ENCODE data around the gene UCP3.

The UCP3 gene

DNA sequence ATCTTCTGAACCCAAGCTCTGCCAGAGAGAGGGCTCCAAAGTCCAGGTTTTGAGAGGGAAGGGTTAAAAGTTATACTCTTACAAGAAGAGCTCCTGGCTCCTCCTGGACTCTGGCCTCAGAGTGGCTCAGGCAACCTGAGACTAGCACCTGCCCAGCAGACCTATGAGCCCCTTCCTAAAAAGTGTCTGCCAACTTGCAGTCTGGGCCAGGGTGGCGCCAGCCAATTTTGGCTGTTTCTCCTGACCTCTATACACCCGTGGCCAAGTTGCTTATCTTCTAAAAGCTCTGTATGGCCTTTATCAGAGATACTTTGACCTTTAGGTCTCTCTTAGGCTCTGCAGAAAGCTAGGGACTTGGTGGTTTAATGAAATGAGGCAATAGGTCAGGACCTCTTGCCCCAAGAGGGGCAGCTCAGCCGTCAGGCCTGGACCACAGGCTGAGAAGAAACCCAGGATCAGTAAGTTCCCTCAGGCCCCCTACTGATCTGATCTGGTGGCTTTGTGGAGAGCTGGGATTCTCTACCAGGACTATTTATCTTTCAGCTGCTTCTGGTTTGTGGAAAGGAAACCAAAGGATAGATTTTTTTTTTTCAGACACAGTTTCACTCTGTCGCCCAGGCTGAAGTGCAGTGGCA, 10.3 kb upstream of the UCP3 start:
- in situ Hi-C loops (cut with HindIII; ENCODE audit: low sequenced_read_pairs), result no loop called here

DNA sequence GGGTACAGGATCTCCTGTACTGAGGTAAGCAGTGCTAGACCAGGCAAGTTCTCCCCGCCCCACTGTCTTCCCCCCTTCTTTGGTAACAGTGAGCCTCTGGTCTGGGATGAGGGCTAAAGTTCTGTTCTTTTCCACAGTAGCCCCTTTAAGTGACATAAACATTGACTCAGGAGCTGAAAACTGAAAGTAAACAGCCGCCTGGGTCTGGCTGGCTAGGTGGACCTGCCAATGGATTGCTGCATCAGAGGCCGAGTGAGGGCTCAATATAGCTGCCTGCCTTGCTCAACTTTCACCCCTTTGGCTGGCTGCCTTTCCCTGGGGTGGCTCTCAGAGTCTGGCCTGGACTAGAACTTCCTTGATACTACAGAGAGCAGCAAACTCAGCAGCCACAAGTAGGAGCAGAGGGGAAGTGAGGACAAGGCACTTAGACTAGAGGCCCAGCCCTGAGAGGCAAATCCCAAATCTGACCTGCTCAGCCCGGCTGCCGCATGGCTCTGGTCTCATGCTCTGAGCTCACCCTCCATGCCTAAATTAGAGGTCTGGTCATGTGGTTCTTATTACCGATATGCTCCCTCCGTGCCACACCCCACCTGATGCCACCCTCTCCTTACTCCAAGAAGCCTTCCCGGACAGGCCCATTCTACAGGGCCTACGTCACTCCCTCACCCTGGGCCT, 9.6 kb upstream of the UCP3 start:
- in situ Hi-C loops (cut with HindIII; ENCODE audit: low sequenced_read_pairs), result no loop called here

DNA sequence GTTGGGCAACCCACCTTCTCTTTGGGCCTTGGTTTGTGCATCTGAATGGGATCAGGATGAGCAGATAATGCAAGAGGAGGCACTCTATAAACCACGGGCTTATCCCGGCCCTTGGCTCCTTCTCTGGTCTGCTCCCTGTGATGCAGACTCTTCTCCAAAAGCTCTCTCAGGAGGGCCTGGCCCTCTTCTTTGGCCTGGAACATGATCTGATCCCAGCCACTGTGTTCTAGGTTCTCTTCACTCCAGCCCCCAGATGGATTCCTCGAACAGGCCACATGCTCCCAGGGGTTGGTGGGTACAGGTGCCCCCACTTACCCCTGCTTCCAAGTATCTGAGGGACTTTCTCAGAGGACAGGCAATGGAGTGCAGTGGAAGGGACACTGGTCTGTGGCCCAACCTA, 8.7 kb upstream of the UCP3 start:
- in situ Hi-C loops (cut with HindIII; ENCODE audit: low sequenced_read_pairs), result no loop called here

DNA sequence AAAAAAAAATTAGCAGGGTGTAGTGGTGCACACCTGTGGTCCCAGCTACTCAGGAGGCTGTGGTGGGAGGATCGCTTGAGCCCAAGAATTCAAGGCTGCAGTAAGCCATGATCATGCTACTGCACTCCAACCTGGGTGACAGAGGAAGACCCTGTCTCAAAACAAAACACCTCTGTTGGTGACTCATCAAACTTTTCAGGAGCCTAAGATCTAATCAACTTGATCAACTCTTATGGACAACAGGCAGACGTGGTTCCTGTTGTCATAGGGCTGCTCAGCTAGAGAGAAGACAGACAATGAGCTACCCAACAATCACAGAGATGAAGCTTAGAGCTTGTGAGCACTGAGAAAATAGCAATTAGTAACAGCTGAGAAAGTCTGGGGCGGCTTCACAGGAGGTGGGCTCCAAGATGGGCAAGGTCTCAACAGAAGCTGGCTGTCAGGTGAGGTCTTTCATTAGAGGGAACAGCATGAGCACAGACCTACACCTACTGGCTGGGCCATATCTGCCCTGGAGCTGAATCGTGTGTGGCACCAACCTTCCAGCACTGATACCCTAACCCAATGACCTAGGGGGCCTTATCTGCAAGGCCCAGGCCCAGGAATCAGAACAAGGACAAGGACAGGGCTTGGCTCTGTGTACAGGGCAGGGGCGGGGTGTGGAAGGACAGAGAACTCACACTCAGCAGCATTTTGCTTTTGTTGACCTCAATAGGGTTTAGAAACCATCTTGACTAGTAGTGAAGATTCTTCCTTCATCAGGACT, 7.2 kb upstream of the UCP3 start:
- in situ Hi-C loops (cut with HindIII; ENCODE audit: low sequenced_read_pairs), result no loop called here

DNA sequence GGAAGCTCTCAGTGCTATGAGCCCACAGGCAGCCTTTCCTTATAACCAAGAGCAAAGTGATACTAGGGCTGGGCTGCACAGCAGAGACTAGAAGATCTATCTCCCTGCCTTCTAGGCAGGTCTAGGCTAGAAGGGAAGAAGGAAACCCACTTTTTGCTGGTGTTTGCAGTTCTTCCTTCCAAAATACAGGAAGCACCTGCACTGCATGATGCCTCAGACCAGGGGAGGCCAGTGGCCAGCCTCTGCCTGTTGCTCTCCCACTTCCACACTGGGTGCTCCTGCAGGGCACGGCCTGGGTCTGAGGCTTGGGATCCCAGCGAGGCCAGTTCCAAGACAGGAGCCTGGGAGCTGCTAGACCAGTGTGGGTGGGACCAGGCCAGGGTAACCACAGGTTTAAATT, 6.0 kb upstream of the UCP3 start:
- in situ Hi-C loops (cut with HindIII; ENCODE audit: low sequenced_read_pairs), result no loop called here

DNA sequence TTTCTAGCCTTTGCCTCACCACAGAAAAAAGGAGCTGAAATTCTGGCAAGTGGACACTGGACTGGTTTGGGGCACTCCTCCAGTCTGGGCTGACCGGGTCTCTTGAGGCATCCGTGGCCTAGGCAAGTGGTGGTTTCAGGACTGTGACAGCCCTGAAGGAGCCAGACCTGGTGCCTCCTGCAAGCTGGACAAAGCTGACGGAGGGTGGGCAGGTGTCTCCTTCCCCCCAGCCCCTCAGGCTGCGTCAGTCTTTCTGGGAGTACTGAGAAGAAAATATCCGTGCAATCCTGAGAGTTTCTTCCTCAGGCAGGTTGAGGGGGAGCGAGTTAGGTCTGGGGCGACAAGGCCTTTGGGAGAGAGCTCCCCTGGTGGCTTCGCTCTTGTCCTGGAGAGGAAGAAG, 4.3 kb upstream of the UCP3 start:
- in situ Hi-C loops (cut with HindIII; ENCODE audit: low sequenced_read_pairs), result no loop called here

DNA sequence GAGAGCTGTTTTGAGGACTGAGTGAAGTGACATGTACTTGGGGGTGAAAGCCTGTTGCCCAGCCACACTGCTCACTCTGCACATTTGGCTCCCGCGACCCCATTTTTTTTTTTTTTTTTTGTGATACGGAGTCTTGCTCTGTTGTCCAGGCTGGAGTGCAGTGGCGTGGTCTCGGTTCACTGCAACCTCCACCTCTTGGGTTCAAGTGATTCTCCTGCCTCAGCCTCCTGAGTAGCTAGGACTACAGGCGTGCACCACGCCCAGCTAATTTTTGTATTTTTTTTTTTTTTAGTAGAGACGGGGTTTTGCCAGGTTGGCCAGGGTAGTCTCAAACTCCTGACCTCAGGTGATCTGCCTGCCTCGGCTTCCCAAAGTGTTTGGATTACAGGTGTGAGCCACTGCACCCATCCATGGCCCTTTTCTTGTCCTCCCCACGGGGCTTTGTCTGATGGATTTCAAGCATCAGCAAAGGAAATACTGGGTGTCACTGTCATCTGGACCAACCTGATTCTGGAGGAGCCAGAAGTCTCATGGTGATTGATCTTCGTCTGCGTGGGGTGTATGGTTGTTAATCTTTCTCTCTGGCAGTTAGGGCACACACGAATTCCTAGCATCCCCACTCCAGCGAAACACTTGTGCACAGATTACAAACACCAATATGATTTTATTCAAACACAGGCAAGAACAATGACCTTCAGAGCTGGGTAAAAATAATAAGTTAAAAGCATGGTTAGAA, 3.4 kb upstream of the UCP3 start:
- in situ Hi-C loops (cut with HindIII; ENCODE audit: low sequenced_read_pairs), result no loop called here

DNA sequence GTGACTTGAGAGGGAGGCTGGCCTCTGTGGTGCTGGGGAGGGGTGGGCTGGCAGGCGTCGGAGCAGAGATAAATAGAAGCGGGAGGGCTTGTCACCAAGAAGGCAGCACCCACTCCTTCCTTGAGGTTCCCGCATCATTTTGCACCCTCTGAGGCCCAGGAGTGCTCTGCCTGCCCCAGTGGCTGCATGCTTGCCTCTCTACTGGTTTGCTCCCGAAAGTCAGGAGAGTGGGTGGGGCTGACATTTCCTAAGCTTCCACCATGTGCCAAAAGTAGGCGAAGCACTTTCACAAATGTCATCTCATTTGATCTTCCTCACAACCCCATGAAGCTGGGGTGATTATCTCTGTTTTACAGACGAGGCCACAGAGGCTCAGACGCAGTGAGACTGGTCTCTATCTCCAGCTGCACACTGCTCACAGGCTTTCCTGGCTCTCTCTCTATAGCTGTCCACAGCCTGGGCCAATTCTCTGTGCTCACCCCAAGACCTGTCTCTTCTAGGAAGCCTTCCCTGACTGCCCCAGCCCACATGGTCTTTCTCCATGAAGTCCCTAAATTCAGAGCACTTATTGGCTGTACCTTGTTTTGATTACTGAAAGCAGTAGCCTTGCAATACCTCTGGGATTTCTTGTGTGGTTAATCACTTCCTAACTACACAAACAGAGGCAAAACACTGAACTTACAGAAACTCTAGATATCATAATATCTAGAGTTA, 2.6 kb upstream of the UCP3 start:
- in situ Hi-C loops (cut with HindIII; ENCODE audit: low sequenced_read_pairs), result no loop called here

DNA sequence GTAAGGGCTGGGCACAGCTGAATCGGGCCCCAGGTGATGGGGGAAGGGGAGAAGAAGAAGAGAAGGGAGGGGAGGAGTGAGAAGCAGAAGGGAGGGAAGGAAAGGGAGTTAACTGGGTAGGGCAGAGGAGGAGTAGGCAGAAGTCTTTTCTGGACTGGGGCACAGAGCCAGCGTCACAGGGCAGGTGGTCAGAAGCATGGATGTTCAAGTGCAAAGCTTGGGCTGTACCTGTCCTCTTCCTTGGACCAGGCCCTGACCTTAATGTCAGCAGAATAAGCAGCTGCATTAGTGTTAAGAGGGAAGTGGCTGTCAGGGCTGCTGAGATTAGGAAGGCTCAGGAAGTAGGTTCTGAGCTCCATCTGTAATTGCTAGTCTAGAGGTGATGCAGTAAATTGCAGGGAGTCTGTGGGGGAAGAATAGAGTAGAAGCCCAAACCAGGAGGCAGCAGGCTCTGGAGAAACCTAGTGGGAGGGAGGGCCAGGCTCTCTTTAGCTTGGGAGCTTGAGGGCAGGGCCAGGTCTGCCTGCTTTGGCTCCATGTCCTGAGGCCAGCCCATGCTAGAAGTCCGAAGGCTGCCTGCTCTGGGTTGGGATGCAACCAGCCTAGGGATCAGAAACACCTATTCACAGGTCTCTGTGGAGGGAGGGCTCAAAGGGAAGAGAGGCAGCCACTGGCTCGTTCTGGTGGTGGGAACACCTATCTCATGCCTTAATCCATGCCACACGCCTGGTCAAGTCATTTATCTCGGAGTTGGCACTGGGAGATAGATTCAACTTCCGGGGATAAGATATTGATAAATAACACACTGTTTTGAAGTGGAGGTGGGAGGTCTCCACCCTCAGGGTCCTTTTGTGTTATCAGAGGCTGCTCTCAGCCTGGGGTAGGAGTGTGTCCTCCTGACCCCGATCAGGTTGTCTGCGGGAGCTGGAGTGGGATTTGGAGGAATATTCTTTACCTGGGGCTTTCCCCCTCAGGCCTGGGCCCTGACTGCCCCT, 1.7 kb upstream of the UCP3 start:
- in situ Hi-C loops (cut with HindIII; ENCODE audit: low sequenced_read_pairs), result no loop called here

DNA sequence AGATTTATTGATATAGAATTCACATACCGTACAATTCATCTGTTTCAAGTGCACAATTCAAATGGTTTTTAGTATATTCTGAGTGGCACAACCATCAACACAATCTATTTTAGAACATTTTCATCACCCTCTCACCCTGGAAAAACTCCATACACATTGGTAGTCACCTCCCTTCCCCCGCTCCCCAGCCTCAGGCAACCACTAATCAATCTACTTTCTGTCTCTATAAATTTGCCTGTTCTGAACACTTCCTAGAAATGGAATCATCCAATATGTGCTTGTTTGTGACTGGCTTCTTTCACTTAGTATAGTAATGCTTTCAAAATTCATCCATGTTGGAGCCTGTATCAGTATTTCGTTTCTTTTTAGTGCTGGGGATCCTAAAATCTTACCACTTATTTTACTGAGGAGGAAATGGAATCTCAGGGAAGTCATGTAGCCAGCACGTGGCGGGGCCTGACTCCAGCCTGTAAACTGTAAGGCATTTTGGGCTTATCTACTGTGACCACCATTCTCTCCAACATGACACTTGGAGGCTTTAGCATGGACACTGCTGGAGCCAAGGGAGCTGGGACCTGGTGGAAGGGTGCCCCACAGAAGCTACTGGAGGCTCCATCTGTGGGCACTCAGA, 905 bp upstream of the UCP3 start:
- in situ Hi-C loops (cut with HindIII; ENCODE audit: low sequenced_read_pairs), result no loop called here

DNA sequence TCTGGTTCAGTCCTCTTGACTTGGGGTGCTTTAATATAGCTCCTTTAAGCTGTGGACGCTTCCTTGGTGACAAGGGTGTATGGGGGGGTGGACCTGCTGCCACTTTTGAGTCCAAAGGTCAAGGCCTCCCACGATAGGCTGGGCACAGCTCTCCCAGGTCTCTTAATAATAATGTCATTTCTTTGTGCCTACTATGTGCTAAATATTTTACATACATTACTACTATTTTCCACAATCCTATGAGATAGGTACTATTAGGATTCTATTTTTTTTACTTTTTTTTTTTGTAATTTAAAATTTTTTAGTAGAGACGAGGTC, 304 bp upstream of the UCP3 start:
- in situ Hi-C loops (cut with HindIII; ENCODE audit: low sequenced_read_pairs), result no loop called here

DNA sequence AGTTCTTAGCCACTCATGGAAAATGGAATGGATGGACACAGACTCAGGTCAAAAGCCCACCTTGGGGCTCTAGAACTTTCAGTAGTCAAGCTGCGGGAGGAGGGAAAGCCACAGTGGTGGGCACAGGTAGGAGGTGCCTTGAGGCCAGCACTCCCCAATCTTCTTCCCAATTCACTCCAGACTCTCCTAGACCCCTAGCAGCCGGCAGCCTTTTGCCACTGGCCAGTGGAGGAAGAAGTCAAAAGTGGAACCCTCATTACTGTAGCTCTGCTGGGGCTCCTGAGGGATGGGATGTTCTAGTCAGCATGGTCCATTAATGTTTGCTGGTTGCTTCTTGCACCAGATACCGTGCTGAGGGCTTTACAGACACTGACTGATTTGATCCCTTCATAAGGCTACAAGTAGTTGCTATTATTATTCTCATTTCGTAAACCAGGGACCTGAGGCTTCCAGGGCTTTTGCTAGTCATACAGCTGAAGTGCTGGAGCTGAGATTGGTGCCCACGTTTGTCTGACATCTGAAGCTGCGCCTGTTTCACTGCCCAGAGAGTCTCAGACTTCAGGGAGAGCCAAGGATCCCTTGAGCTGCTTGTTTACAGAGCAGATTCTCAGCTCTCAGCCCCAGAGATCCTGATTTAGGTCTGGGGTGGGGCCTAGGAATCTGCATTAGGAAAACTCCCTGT, 1.1 kb downstream of the UCP3 start:
- in situ Hi-C loops (cut with HindIII; ENCODE audit: low sequenced_read_pairs), result no loop called here

DNA sequence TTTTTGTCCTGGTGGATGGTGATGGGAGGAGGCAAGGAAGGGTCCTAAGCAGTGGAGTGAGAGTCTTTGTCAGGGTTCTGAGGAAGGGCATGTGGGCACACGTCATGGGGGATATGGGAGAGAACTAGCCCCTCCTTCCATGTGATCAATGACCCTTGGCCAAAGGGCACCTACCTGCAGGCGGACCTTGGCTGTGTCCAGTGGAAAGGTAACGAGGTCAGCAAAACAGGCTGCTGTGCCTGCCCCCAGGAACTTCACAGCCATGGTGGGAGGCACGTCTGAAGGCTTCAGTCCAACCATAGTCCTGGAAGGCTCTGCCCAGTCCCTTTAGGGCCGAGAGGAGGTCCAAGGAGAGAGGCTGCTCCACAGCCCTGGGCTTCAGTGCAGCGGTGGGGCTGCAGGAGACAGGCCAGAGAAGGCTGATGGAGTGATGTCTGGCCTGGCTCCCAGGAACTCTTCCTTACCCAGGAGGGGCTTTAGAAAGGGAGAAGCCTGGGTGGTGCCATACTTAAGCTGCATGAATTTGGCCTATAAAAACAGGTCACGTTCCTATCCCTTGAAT, 2.1 kb downstream of the UCP3 start:
- in situ Hi-C loops (cut with HindIII; ENCODE audit: low sequenced_read_pairs), result no loop called here

DNA sequence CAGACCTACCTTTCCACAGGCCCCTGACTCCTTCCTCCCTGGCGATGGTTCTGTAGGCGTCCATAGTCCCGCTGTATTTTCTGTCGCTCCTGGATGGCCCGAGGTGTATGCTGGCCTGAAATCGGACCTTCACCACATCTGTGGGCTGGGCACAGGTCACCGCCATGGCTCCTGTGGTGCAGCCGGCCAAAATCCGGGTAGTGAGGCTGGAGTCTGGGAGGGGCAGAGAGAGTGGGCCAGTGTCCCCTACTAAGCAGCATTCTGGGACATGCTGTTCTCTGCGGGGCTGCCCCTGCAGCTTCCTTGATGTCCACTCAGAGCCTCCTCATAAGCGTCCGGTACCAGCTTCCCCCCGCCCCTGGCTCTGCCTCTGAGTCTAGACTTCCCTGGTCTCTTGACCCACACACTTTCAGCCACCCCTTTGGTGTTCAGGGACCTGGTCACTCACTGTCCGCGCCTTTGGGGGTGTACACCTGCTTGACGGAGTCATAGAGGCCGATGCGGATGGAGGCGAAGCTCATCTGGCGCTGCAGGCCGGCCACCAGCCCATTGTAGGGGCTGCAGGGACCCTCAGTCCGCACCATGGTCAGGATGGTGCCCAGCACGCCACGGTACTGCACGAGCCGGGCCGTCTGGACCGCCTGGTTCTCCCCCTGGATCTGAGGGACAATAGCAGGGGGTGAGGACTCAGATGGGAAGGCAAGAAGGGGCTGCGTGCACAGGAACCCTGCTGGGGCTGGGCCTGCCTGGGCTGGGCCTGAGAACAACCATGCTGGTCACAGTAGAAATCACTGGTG, 3.0 kb downstream of the UCP3 start:
- in situ Hi-C loops (cut with HindIII; ENCODE audit: low sequenced_read_pairs), result no loop called here

DNA sequence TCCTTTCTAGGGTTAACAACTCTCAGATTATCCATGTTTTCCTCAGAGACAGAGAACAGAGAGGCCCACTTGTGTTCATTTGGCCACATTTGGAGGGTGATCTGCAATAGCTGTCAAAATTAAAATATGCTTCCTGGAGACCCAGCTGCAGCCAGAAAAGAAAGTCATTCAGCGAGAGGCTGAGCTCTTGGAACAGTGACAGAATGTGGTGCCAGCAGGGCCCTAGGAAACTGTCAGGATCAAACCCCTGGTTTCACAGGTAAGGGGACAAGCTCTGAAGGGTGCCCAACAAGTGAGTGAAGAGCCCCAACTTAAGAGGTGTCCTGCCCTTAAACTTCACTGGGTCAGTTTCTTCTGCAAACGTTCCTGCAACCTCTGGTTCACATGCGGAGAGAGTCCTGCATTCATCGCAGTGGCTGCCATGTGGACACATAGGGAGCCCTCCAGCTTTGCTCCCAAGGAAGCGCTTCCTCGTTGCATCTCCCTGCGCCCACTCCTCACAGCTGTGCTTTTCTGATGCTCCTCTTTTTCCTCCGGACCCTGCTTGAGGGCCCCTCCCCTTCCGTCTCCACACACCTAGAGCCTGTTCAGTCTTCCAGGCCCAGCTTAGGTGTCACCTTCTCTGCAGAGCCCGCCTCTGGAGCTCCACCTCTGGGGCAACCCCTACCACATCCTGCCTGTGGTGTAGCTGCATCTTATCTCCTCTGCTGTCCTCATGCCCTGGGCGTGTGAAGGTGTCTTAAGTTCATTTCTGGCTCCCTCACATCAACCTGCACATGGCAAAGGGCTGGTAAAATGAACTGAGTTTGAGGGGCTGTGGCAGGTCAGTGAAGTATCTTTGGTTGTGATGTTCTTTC, 3.9 kb downstream of the UCP3 start:
- in situ Hi-C loops (cut with HindIII; ENCODE audit: low sequenced_read_pairs), result no loop called here

DNA sequence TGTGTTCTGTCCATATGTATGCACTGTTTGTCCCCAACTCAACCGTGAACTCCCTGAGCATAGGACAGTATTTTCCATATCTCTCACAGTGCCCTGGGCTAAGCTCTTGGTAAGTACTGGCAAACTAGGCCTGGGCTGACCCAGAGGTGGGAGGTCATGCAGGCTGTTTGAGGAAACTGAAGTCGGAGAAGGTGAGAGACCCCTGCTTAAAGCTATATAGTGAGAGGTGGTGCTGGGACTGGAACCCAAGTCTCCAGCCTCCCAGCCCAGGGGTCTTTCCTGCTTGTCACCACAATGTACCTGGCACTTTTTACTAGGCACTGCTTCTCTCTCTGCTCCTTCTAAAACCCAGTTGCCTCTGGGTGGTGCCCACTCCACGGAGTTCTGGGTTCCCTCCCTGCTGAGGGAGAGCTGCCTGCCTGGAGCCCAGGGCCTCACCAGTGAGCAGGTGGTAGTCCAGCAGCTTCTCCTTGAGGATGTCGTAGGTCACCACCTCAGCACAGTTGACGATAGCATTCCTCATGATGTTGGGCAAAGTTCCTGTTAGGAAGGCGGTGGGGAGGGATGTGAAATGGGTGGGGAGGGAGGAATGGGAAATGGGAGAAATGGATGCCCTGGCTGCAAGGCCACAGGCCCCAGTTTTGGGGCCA, 4.7 kb downstream of the UCP3 start:
- in situ Hi-C loops (cut with HindIII; ENCODE audit: low sequenced_read_pairs), result no loop called here
